ENCODE results near the gene TFEB. TPM values are rescaled to one million over a fixed set of nuclear protein-coding genes. Genes with fewer than 3 reads are reported as not detected.

Gene TFEB
- total RNA-seq, 1 experiment from 2014 or later: 7.3 TPM

GRCh38 chr6:41748102-41748477 is 12.7 kb upstream of the TFEB start:
- H3K36me3 ChIP-seq (ENCODE audit: low read depth): no peaks in the 10 kb centered on the region
- BruUV-seq (replicated peaks): no TSS peak
- H2AFZ ChIP-seq: no peak overlapping the region
- no peaks in the 10 kb centered on the region for H4K20me1 ChIP-seq (ENCODE audit: insufficient read depth)
- TF ChIP-seq EZH2 (IDR thresholded peaks at IDR 0.05; ENCODE audit: low read depth): no peak
- TF ChIP-seq, protein P1, sequence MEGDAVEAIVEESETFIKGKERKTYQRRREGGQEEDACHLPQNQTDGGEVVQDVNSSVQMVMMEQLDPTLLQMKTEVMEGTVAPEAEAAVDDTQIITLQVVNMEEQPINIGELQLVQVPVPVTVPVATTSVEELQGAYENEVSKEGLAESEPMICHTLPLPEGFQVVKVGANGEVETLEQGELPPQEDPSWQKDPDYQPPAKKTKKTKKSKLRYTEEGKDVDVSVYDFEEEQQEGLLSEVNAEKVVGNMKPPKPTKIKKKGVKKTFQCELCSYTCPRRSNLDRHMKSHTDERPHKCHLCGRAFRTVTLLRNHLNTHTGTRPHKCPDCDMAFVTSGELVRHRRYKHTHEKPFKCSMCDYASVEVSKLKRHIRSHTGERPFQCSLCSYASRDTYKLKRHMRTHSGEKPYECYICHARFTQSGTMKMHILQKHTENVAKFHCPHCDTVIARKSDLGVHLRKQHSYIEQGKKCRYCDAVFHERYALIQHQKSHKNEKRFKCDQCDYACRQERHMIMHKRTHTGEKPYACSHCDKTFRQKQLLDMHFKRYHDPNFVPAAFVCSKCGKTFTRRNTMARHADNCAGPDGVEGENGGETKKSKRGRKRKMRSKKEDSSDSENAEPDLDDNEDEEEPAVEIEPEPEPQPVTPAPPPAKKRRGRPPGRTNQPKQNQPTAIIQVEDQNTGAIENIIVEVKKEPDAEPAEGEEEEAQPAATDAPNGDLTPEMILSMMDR (conservative IDR thresholded peaks at IDR 0.05): no peak
- ChIA-PET CTCF (no interaction called here), POLR2A (ENCODE audit: unreplicated experiment) (no interaction called here)
- no peaks in the 10 kb centered on the region for H3K79me2 ChIP-seq (ENCODE audit: low read depth)
- no peak overlapping the region for H3K27ac ChIP-seq
- no peak overlapping the region for H3K4me2 ChIP-seq
- no peak for DNase-seq
- H3K9me2 ChIP-seq (ENCODE audit: insufficient read depth): no peaks in the 10 kb centered on the region
- peaks cover 22% of the 10 kb centered on the region for H3K4me1 ChIP-seq (replicated peaks; ENCODE audit: insufficient read depth)
- H3K4me3 ChIP-seq: no peak overlapping the region
- H3F3A ChIP-seq (ENCODE audit: insufficient read depth, low read depth): peaks cover 6% of the 10 kb centered on the region; the same call in 1 of the 2 replicates
- intact Hi-C loops (cut with micrococcal nuclease; ENCODE audit: unreplicated experiment): no loop called here
- H3K27me3 ChIP-seq (ENCODE audit: insufficient read depth, low read depth): no peaks in the 10 kb centered on the region
- no peaks in the 10 kb centered on the region for H3K9me3 ChIP-seq (ENCODE audit: insufficient read depth, low read depth)

DNA sequence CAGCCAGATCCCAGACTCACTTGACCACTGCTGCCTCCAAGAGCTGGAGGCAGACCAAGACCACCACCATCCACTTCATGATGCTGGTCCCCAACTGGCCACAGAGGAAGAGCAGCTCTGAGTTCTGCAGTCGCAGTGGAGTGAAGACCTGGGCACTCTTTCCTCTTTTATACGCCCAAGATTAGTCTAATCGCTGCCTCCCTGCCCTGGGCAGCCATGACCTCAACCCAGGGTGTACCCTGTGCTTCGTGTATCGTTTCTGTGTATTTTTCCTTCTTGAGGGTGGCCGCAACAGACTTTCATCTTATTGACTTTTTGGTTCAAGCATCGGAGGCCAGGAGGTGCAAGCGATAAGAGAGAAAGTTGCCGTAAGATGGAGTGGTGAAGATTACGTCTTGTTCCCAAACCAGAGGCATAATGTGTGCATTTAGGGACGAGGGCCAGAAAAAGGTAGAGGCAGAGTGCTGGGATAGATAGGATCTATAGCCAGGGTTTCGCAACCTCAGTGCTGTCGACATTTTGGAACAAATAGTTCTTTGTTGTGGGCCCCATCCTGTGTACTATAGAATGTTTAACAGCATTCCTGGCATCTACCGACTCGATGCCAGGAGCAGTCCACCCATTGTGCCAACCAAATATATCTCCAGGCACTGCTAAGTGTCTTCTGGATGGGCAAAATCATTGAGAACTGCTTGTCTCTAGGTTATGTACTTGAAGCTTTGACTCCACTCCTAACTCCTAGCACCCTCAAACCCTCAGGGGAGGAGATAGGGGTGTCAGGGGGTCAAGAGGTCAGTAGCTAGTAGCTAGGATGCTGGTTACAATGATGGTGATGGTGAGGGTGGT is 12.1 kb upstream of the TFEB start, which contains the start of gene PGC:
PGC (minus strand) TSS at position 142 of the 846 bp plus-strand sequence; CDS start at position 79, 63 bp downstream.
- H3K4me1 ChIP-seq (replicated peaks; ENCODE audit: insufficient read depth): peaks cover 28% of the 10 kb centered on the region
- BruUV-seq (replicated peaks): no TSS peak
- H3K36me3 ChIP-seq (ENCODE audit: low read depth): no peaks in the 10 kb centered on the region
- peaks cover 12% of the 10 kb centered on the region; the same call in 1 of the 2 replicates for H3F3A ChIP-seq (ENCODE audit: insufficient read depth, low read depth)
- no peaks in the 10 kb centered on the region for H3K9me3 ChIP-seq (ENCODE audit: insufficient read depth, low read depth)
- no peak within 1 kb of the TSS for H3K27ac ChIP-seq
- H3K27me3 ChIP-seq (ENCODE audit: insufficient read depth, low read depth): no peaks in the 10 kb centered on the region
- intact Hi-C loops (cut with micrococcal nuclease; ENCODE audit: unreplicated experiment): no loop called here
- H3K4me2 ChIP-seq: no peak within 1 kb of the TSS
- H3K79me2 ChIP-seq (ENCODE audit: low read depth): no peaks in the 10 kb centered on the region
- H3K4me3 ChIP-seq: no peak within 1 kb of the TSS
- H4K20me1 ChIP-seq (ENCODE audit: insufficient read depth): no peaks in the 10 kb centered on the region
- TF ChIP-seq EZH2 (IDR thresholded peaks at IDR 0.05; ENCODE audit: low read depth): no peak
- TF ChIP-seq, protein P1 (conservative IDR thresholded peaks at IDR 0.05): no peak
- H2AFZ ChIP-seq: no peak within 1 kb of the TSS
- no peaks in the 10 kb centered on the region for H3K9me2 ChIP-seq (ENCODE audit: insufficient read depth)
- peak in 1 of 2 experiments; percentile 52 for DNase-seq
- POLR2A ChIA-PET (ENCODE audit: unreplicated experiment): no interaction called here
- CTCF ChIA-PET: no interaction called here

DNA sequence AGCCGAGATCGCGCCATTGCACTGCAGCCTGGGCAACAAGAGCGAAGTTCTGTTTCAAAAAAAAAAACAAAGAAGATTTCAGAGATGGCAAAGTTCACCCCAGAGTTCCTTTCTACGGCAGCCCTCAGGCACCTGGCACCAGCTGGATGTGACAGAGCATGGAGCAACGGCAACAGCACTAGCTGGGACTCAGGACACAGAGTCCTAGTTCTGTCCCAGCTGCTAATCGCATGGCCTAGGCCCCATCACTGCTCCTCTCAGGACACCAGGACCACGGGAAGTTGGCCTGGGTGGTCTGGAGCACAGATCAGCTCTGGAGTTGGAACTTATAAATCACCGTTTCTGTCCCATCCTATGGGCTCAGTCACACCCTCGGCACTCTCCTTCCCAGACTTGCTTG is 10.7 kb upstream of the TFEB start:
- H3K4me1 ChIP-seq (replicated peaks; ENCODE audit: insufficient read depth): peaks cover 42% of the 10 kb centered on the region
- CTCF ChIA-PET: no interaction called here
- POLR2A ChIA-PET (ENCODE audit: unreplicated experiment): no interaction called here
- BruUV-seq (replicated peaks): no TSS peak
- no peaks in the 10 kb centered on the region for H3K79me2 ChIP-seq (ENCODE audit: low read depth)
- no peaks in the 10 kb centered on the region for H3K9me2 ChIP-seq (ENCODE audit: insufficient read depth)
- peaks cover 26% of the 10 kb centered on the region for H3F3A ChIP-seq (ENCODE audit: insufficient read depth, low read depth)
- H4K20me1 ChIP-seq (ENCODE audit: insufficient read depth): no peaks in the 10 kb centered on the region
- no peak for TF ChIP-seq EZH2 (IDR thresholded peaks at IDR 0.05; ENCODE audit: low read depth)
- TF ChIP-seq, protein P1 (conservative IDR thresholded peaks at IDR 0.05): no peak
- H3K27ac ChIP-seq: no peak overlapping the region
- no peaks in the 10 kb centered on the region for H3K9me3 ChIP-seq (ENCODE audit: insufficient read depth, low read depth)
- H3K4me3 ChIP-seq: no peak overlapping the region
- no peaks in the 10 kb centered on the region for H3K27me3 ChIP-seq (ENCODE audit: insufficient read depth, low read depth)
- H2AFZ ChIP-seq: no peak overlapping the region
- H3K36me3 ChIP-seq (ENCODE audit: low read depth): no peaks in the 10 kb centered on the region
- DNase-seq: no peak
- H3K4me2 ChIP-seq: no peak overlapping the region
- intact Hi-C loops (cut with micrococcal nuclease; ENCODE audit: unreplicated experiment): no loop called here
